HG02642 (cell line): Measurements from ENCODE around the gene BPGM.

Experiments used
- ATAC-seq: cut with Tn5 transposase; IDR thresholded peaks from one replicate; pipeline ENCODE4 v1.9.1; 2021; ENCODE audit warnings: mild to moderate bottlenecking; ENCODE audit not compliant: unreplicated experiment, poor library complexity

BPGM gene

GRCh38 chr7:134646425-134647305 lies at the start of gene BPGM:
Gene BPGM, plus strand, starts transcription at chr7:134646853. Its CDS starts 14,655 bp downstream, at chr7:134661508.
- ATAC-seq: peak; percentile 98

- ATAC-seq: no peak
Observed at GRCh38 chr7:134599371-134599770, 47.3 kb upstream of the BPGM start.

- ATAC-seq: no peak
Observed at GRCh38 chr7:134601459-134601858, 45.2 kb upstream of the BPGM start.

- no peak for ATAC-seq
Observed at GRCh38 chr7:134602881-134603451, 43.7 kb upstream of the BPGM start.

- ATAC-seq: peak; percentile 86
Observed at GRCh38 chr7:134605978-134606923, 40.4 kb upstream of the BPGM start.

GRCh38 chr7:134611611-134612151 lies 35.0 kb upstream of the BPGM start:
- no peak for ATAC-seq

GRCh38 chr7:134612197-134612596 lies 34.5 kb upstream of the BPGM start:
- no peak for ATAC-seq

GRCh38 chr7:134613623-134614347 lies 32.9 kb upstream of the BPGM start:
- no peak for ATAC-seq

GRCh38 chr7:134616611-134617010 lies 30.0 kb upstream of the BPGM start:
- ATAC-seq: no peak

- ATAC-seq: no peak
Observed at GRCh38 chr7:134618756-134619530, 27.7 kb upstream of the BPGM start.

GRCh38 chr7:134619627-134620331 lies 26.9 kb upstream of the BPGM start:
- ATAC-seq: no peak

GRCh38 chr7:134622303-134622995 lies 24.2 kb upstream of the BPGM start:
- ATAC-seq: no peak

GRCh38 chr7:134623193-134623592 lies 23.5 kb upstream of the BPGM start:
- ATAC-seq: no peak

GRCh38 chr7:134625550-134625949 lies 21.1 kb upstream of the BPGM start:
- ATAC-seq: no peak

GRCh38 chr7:134627109-134627774 lies 19.4 kb upstream of the BPGM start:
- no peak for ATAC-seq

GRCh38 chr7:134627775-134628153 lies 18.9 kb upstream of the BPGM start:
- no peak for ATAC-seq

- no peak for ATAC-seq
Observed at GRCh38 chr7:134629445-134629844, 17.2 kb upstream of the BPGM start.
